SJSA1 (cell line): ENCODE measurements around the gene TINAG. TPM values are rescaled to one million over a fixed set of nuclear protein-coding genes. Genes with fewer than 3 reads are reported as not detected.

Source experiments
- DNase-seq, 2 experiments: peaks; one replicate each; pipeline ENCODE4 v3.0.0-alpha.2; 2015 to 2020; ENCODE audit warnings: low spot score in 2 of 2, low read depth in 1 of 2
- H3K27ac ChIP-seq: fragments of 250-450 bp; sonication (Bioruptor Pico); 2 replicates; pipeline ENCODE4 v1.5.1; 2020; ENCODE audit warnings: mild to moderate bottlenecking, moderate library complexity
- H3K27me3 ChIP-seq: fragments of 250-450 bp; sonication (Bioruptor Pico); replicated peaks from 2 replicates; pipeline ENCODE4 v1.5.1; 2020; ENCODE audit warnings: mild to moderate bottlenecking, moderate library complexity
- H3K36me3 ChIP-seq: fragments of 250-450 bp; sonication (Bioruptor Pico); 2 replicates; pipeline ENCODE4 v1.5.1; 2020; ENCODE audit warnings: mild to moderate bottlenecking
- H3K4me1 ChIP-seq: fragments of 250-450 bp; sonication (Bioruptor Pico); replicated peaks from 2 replicates; pipeline ENCODE4 v1.6.1; 2021; ENCODE audit warnings: mild to moderate bottlenecking
- H3K4me3 ChIP-seq: fragments of 250-450 bp; sonication (Bioruptor Pico); 2 replicates; pipeline ENCODE4 v1.5.1; 2020; ENCODE audit warnings: mild to moderate bottlenecking
- H3K9me3 ChIP-seq: fragments of 250-450 bp; sonication (Bioruptor Pico); replicated peaks from 2 replicates; pipeline ENCODE4 v1.5.1; 2020; ENCODE audit warnings: mild to moderate bottlenecking
- total RNA-seq: library from RNA; depleted of rRNA; stranded (reverse); fragments of >200 nt; shearing (Covaris generic); gene quantifications from 2 replicates; pipeline ENCODE4 v1.2.3, GENCODE V29; 2014; rRNA removed

The TINAG gene
- total RNA-seq, 1 experiment from 2014 or later: not detected

DNA sequence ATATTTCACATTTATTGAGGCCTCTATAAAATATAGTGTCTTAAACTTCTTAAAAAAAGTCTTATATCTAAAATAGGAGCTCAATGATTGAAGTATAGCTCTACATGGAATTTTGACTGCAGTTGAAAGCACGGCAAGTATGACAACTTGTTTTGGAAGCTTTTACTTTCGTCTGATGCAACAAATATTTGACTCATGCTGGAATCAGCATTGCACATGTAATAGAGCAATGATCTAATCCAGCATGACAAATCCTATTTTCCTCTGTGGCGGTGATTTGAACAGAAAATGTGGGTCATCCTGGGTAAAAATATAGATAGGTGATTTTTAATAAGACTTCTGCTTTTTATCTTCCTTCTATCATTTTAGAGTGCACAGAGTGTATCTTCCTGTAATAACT lies 111.6 kb downstream of the TINAG start:
- Histone ChIP-seq H3K36me3 (no peaks in the 10 kb centered on the region), H3K9me3 (no peaks in the 10 kb centered on the region), H3K4me1 (no peaks in the 10 kb centered on the region), H3K27me3 (no peaks in the 10 kb centered on the region), H3K27ac (peak overlapping the region; percentile 36), H3K4me3 (no peak overlapping the region)
- peak in 1 of 2 experiments; percentile 38 for DNase-seq

DNA sequence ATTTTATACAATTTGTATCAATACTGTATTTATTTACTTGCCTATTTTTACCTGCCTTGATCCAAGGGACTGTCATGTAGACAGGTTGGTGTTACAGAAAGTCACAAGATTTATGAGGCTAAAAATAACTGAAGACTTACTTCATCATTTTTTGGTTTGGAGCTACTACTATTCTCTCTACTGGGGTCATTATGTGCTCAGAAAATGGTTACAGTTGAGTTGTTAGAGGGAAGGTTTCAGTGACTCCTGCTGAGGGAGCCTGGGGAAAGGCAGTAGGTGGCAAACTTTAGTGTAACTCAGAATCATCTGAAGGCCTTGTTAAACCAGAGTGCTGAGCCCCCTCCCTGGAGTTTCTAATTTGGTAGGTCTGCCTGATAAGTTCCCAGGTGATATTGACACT lies 118.8 kb downstream of the TINAG start:
- H3K4me1 ChIP-seq: no peaks in the 10 kb centered on the region
- H3K4me3 ChIP-seq: no peak overlapping the region
- H3K27me3 ChIP-seq: no peaks in the 10 kb centered on the region
- no peak overlapping the region for H3K27ac ChIP-seq
- DNase-seq: no peak
- H3K36me3 ChIP-seq: no peaks in the 10 kb centered on the region
- H3K9me3 ChIP-seq: no peaks in the 10 kb centered on the region; the same call in 1 of the 2 replicates

DNA sequence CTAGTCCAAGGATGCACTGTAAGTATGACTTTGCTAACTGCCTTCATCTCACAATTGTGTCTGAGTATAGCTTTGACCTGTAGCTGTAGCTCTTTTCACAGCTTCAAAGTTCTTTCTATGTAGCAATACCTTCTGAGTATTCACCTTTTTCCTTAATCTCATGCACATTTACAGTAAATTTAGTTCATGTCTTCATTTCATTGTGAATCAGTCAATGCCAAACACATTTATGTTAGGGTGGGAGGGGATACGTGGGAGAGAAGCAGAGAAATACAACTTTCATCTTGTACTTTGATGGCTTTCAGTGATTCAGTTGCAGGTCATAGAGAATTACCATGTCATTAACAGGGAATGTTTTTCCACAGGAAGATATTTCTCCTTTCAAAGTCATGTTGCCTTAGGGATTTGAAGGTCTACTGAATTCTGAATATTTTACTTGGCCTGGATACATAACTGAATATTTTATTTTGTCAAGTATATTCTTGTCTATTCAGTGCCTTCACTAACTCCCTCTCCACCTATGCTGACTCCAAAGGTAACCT lies 119.2 kb downstream of the TINAG start:
- no peak for DNase-seq
- no peak overlapping the region for H3K4me3 ChIP-seq
- H3K27ac ChIP-seq: no peak overlapping the region
- H3K9me3 ChIP-seq: no peaks in the 10 kb centered on the region; the same call in 1 of the 2 replicates
- H3K27me3 ChIP-seq: no peaks in the 10 kb centered on the region
- H3K36me3 ChIP-seq: no peaks in the 10 kb centered on the region
- no peaks in the 10 kb centered on the region for H3K4me1 ChIP-seq

DNA sequence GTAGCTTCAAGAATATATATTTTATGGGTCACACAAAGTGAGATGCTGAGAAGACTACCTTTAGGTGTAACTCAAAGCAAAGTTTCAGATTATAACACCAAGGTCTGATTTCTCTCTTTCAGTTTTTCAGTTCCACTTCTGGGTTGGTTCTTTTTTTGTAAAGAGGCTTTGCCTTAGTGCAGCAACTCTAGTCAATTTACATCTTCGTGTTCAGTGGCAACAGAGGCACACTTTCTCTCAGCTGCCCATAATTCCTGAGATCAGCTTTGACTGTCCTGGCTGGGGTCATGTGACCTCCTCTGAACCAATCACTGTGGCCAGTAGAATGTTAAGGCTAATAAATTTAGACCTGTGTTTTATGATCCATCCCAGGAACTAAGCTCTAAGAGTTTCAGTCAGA lies 120.2 kb downstream of the TINAG start:
- no peak for DNase-seq
- H3K27me3 ChIP-seq: no peaks in the 10 kb centered on the region

DNA sequence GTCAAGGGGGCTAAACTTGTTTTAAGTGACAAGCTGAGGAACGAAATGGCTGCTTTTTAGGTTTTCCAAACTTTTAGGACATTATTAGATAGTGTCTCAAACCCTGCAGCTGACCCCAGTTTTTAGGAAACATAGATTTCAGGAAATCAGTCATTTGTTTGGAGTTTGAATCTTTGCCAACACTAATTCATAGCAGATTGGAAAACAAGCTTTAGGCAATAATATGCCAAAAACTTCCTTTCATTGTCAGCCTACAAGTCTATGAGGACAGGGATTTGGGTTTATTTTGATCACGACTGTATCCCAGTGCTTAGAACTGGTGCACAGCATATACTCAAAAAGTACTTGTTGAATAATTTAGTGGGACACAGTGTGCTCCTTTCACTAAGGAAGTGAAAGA lies 123.2 kb downstream of the TINAG start:
- H3K36me3 ChIP-seq: no peaks in the 10 kb centered on the region
- no peak overlapping the region for H3K27ac ChIP-seq
- no peak for DNase-seq

More for the DNA sequence above, 120.2 kb downstream of the TINAG start:
- Histone ChIP-seq H3K9me3 (no peaks in the 10 kb centered on the region; the same call in 1 of the 2 replicates), H3K36me3 (no peaks in the 10 kb centered on the region), H3K4me3 (no peak overlapping the region), H3K27ac (no peak overlapping the region), H3K4me1 (no peaks in the 10 kb centered on the region)

More for the DNA sequence above, 123.2 kb downstream of the TINAG start:
- no peak overlapping the region for H3K4me3 ChIP-seq
- no peaks in the 10 kb centered on the region for H3K4me1 ChIP-seq
- no peaks in the 10 kb centered on the region; the same call in 1 of the 2 replicates for H3K9me3 ChIP-seq
- no peaks in the 10 kb centered on the region for H3K27me3 ChIP-seq

Other genes starting within 250 kb of the TINAG start
- gene MLIP, start 197.0 kb upstream of the TINAG start, total RNA-seq: not detected in 2 replicates